BE2C (cell line): ENCODE measurements around the gene FAM50A.
A peak's percentile ranks its signal among the peaks of the same experiment; 100 is the strongest.

ENCODE experiments used
- DNase-seq: peaks from one replicate; pipeline ENCODE4 v3.0.0-alpha.2; 2020
- H3K27me3 ChIP-seq: fragments of 250-450 bp; sonication (Bioruptor Pico); 2 replicates; pipeline ENCODE4 v1.5.1; 2020; ENCODE audit warnings: mild to moderate bottlenecking
- H3K36me3 ChIP-seq: fragments of 250-450 bp; sonication (Bioruptor Pico); 2 replicates; pipeline ENCODE4 v1.5.1; 2020; ENCODE audit warnings: mild to moderate bottlenecking
- H3K4me1 ChIP-seq: fragments of 250-450 bp; sonication (Bioruptor Pico); 2 replicates; pipeline ENCODE4 v1.5.1; 2020
- H3K4me3 ChIP-seq: 2 replicates; pipeline ENCODE4 v1.5.1; 2011; ENCODE audit warnings: low read depth, low read length
- H3K9me3 ChIP-seq: fragments of 250-450 bp; sonication (Bioruptor Pico); 2 replicates; pipeline ENCODE4 v1.5.1; 2020
- CTCF ChIP-seq: IDR thresholded peaks from 2 replicates; pipeline ENCODE4 v1.5.1; 2012; ENCODE audit warnings: mild to moderate bottlenecking, low read depth, low read length

FAM50A gene

DNA sequence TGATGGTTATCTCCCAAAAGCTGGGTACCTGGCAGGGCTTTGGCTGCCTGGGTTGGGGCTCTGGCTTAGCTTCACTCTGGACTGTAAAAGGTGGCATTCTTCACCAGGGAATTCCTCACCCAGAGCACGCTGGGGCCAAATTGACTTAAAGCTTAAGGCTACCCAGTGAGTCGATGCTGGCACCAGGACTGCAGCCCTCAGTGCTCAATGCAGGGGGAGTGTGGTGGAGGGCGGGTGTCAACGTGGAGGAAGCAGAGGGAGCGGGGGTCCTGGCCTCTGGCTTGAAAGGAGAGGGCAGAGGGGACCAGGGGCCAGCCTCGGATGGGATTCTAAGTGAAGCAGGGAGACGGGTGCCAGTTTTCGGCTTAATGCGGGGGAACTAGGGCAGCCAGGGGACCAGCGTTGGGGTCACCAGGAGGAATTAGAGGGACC lies 446 bp upstream of the FAM50A start:
- Histone ChIP-seq H3K9me3 (no peaks in the 10 kb centered on the region), H3K36me3 (peaks cover 16% of the 10 kb centered on the region), H3K4me1 (no peaks in the 10 kb centered on the region; the same call in 1 of the 2 replicates), H3K27me3 (no peaks in the 10 kb centered on the region), H3K4me3 (peak overlapping the region; percentile 44)
- no peak for DNase-seq
- no peak for TF ChIP-seq CTCF

DNA sequence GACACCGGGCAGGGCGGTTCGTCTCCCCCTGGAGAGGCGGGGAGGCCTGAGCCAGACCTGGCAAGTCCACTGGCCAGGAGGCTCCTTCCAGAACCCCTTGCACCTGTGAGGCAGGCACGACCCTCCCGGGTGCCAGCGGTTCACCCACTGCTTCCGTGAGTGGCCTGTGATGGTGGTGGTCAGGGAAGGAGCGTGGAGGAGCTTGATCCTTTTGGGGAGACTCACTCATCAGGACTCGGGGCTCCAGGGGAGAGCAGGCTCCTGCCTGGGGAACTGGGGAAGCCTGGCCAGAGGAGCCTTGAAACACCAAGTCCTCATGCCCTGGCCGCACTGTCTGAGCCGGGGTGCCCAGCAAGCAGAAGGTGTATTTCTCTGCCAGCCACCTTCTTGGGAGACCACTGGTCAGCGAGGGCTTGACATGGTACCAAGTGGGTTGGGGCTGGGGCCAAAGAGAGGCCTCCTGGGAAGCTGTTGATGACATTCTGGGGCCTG lies 860 bp downstream of the FAM50A start:
- DNase-seq, result no peak
- Histone ChIP-seq H3K4me1 (no peaks in the 10 kb centered on the region; the same call in 1 of the 2 replicates), H3K4me3 (peak overlapping the region; percentile 67), H3K27me3 (no peaks in the 10 kb centered on the region), H3K36me3 (peaks cover 8% of the 10 kb centered on the region), H3K9me3 (no peaks in the 10 kb centered on the region)
- TF ChIP-seq CTCF, result no peak

- no peak overlapping the region for H3K4me3 ChIP-seq
- H3K36me3 ChIP-seq, result peaks cover 9% of the 10 kb centered on the region
- no peak for TF ChIP-seq CTCF
- no peaks in the 10 kb centered on the region for H3K27me3 ChIP-seq
- no peaks in the 10 kb centered on the region for H3K9me3 ChIP-seq
- H3K4me1 ChIP-seq, result no peaks in the 10 kb centered on the region; the same call in 1 of the 2 replicates
- no peak for DNase-seq
These were observed 1.8 kb downstream of the FAM50A start for GRCh38 chrX:154445776-154446175.

DNA sequence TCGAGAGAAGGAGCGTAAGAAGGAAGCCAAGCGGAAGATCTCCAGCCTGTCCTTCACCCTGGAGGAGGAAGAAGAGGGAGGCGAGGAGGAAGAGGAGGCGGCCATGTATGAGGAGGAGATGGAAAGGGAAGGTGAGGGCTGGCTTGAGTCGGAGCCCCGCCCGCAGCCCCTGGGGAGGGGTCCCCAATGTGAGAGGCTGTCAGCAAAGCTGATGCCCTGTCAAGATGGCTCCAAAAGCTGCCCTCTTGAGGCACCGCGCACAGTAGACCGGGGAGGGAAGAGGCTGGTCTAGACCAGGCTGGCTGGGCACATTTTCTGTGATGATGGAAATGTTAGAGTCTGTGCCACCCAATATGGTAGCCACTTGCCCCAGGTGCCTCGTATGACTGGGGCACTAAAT lies 2.5 kb downstream of the FAM50A start:
- Histone ChIP-seq H3K4me3 (no peak overlapping the region), H3K36me3 (peaks cover 7% of the 10 kb centered on the region), H3K9me3 (no peaks in the 10 kb centered on the region), H3K4me1 (no peaks in the 10 kb centered on the region; the same call in 1 of the 2 replicates), H3K27me3 (no peaks in the 10 kb centered on the region)
- no peak for DNase-seq
- no peak for TF ChIP-seq CTCF

GRCh38 chrX:154448484-154448883 lies 4.5 kb downstream of the FAM50A start:
- Histone ChIP-seq H3K27me3 (no peaks in the 10 kb centered on the region), H3K4me3 (no peak overlapping the region), H3K9me3 (no peaks in the 10 kb centered on the region), H3K4me1 (no peaks in the 10 kb centered on the region; the same call in 1 of the 2 replicates), H3K36me3 (peaks cover 3% of the 10 kb centered on the region)
- no peak for DNase-seq
- TF ChIP-seq CTCF, result no peak

DNA sequence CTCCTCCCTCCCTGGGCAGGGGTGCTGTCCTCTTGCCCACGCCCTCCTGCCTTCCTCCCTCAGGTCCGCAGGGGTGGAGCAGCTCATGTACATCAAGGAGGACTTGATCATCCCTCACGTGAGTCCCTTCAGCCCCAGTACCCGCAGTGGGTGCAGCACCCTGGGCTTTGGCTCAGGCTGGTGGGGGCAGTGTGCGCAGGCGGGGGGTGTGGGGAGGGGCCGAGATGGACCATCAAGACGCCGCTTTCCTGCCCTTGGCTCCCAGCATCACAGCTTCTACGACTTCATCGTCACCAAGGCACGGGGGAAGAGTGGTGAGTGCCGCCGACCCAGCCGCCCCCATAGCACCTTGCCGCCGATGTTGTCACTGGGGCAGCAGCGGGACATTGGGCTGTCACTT lies 5.7 kb downstream of the FAM50A start:
- H3K36me3 ChIP-seq, result peaks cover 3% of the 10 kb centered on the region
- no peak for DNase-seq
- no peaks in the 10 kb centered on the region for H3K4me1 ChIP-seq
- no peak overlapping the region for H3K4me3 ChIP-seq
- H3K27me3 ChIP-seq, result no peaks in the 10 kb centered on the region
- H3K9me3 ChIP-seq, result no peaks in the 10 kb centered on the region
- TF ChIP-seq CTCF, result no peak
